Smooth muscle cell of the brain vasculature (primary cell): ENCODE results near the gene ITGA7.

Experiments used
- DNase-seq: peaks from one replicate; pipeline ENCODE4 v3.0.0-alpha.2; 2012; ENCODE audit warnings: low read depth, low spot score

Gene ITGA7

GRCh38 chr12:55707841-55708694 lies at the start of gene ITGA7:
TSS of gene ITGA7 (minus strand) at chr12:55707904. CDS start at chr12:55707682, 222 bp downstream.
- DNase-seq = no peak

- DNase-seq = no peak
Observed at GRCh38 chr12:55755246-55755645, 47.5 kb upstream of the ITGA7 start.

GRCh38 chr12:55748230-55748993 lies 40.7 kb upstream of the ITGA7 start:
- no peak for DNase-seq

GRCh38 chr12:55746913-55747231 lies 39.2 kb upstream of the ITGA7 start:
- no peak for DNase-seq

GRCh38 chr12:55746174-55746912 lies 38.6 kb upstream of the ITGA7 start:
- no peak for DNase-seq

GRCh38 chr12:55745361-55746173 lies 37.9 kb upstream of the ITGA7 start:
- DNase-seq = no peak

GRCh38 chr12:55744340-55745030 lies 36.8 kb upstream of the ITGA7 start:
- no peak for DNase-seq

- no peak for DNase-seq
Observed at GRCh38 chr12:55743406-55744339, 36.0 kb upstream of the ITGA7 start.

- no peak for DNase-seq
Observed at GRCh38 chr12:55742719-55743405, 35.2 kb upstream of the ITGA7 start, which contains the start of gene GDF11. TSS of gene GDF11 (plus strand) at chr12:55743122. CDS start at chr12:55743317, 195 bp downstream.

GRCh38 chr12:55741931-55742680 lies 34.4 kb upstream of the ITGA7 start:
- no peak for DNase-seq

GRCh38 chr12:55739025-55739378 lies 31.3 kb upstream of the ITGA7 start:
- DNase-seq = no peak

- peak; percentile 79 for DNase-seq
Observed at GRCh38 chr12:55738123-55739024, 30.7 kb upstream of the ITGA7 start.

GRCh38 chr12:55737581-55738122 lies 29.9 kb upstream of the ITGA7 start:
- no peak for DNase-seq

GRCh38 chr12:55736780-55737580 lies 29.3 kb upstream of the ITGA7 start:
- no peak for DNase-seq

GRCh38 chr12:55736076-55736475 lies 28.4 kb upstream of the ITGA7 start:
- no peak for DNase-seq

- DNase-seq = no peak
Observed at GRCh38 chr12:55734595-55734994, 26.9 kb upstream of the ITGA7 start.
